Astrocyte (in vitro differentiated cells and primary cell): ENCODE measurements around the gene MIB2. TPM values are rescaled to one million over a fixed set of nuclear protein-coding genes. Genes with fewer than 3 reads are reported as not detected.
"Not testable (repeated sequence)": the region's sequence is repeated elsewhere in the genome, so short reads cannot be mapped to it uniquely, and the experiment has no call there.

Experiments
- DNase-seq: peaks from one replicate; pipeline ENCODE4 v3.0.0-alpha.2; 2010; ENCODE audit warnings: low read depth
- FAIRE-seq: peaks from 2 replicates; lab custom pipeline; 2011; peaks lifted over from hg19 to GRCh38; lab: Jason Lieb, UNC
- H2AFZ ChIP-seq: 2 replicates; pipeline ENCODE4 v1.6.0; 2012; ENCODE audit warnings: low read depth, low read length, inconsistent platforms
- H3K27ac ChIP-seq: 2 replicates; pipeline ENCODE4 v1.5.1; 2011; ENCODE audit warnings: low read depth, low read length, inconsistent platforms
- H3K27me3 ChIP-seq: 2 replicates; pipeline ENCODE4 v1.6.0; 2011; ENCODE audit warnings: low read length, inconsistent platforms; ENCODE audit not compliant: insufficient read depth
- H3K36me3 ChIP-seq: 2 replicates; pipeline ENCODE4 v1.5.1; 2011; ENCODE audit warnings: low read length, inconsistent platforms; ENCODE audit not compliant: insufficient read depth
- H3K4me1 ChIP-seq: 2 replicates; pipeline ENCODE4 v1.5.1; 2011; ENCODE audit warnings: low read length, inconsistent platforms; ENCODE audit not compliant: insufficient read depth
- H3K4me2 ChIP-seq: 2 replicates; pipeline ENCODE4 v1.6.0; 2012; ENCODE audit warnings: low read length, inconsistent platforms
- H3K4me3 ChIP-seq: 2 replicates; pipeline ENCODE4 v1.5.1; 2011; ENCODE audit warnings: low read depth, mild to moderate bottlenecking, low read length, inconsistent platforms; ENCODE audit not compliant: insufficient read depth
- H3K79me2 ChIP-seq: 2 replicates; pipeline ENCODE4 v1.6.0; 2012; ENCODE audit warnings: mild to moderate bottlenecking, low read length, inconsistent platforms; ENCODE audit not compliant: insufficient read depth
- H3K9ac ChIP-seq: 2 replicates; pipeline ENCODE4 v1.6.0; 2012; ENCODE audit warnings: mild to moderate bottlenecking, low read length, inconsistent platforms
- H3K9me3 ChIP-seq: 2 replicates; pipeline ENCODE4 v1.5.1; 2012; ENCODE audit warnings: low read depth, mild to moderate bottlenecking, low read length, inconsistent platforms; ENCODE audit not compliant: insufficient read depth
- H4K20me1 ChIP-seq: 2 replicates; pipeline ENCODE4 v1.6.0; 2012; ENCODE audit warnings: low read length, inconsistent platforms; ENCODE audit not compliant: insufficient read depth
- H3K27ac Mint-ChIP-seq: one replicate; pipeline ENCODE4 v1.8.0; 2021; ENCODE audit warnings: mild to moderate bottlenecking, mixed read lengths; ENCODE audit not compliant: unreplicated experiment
- H3K27me3 Mint-ChIP-seq: one replicate; pipeline ENCODE4 v1.8.0; 2021; ENCODE audit warnings: low read depth, mixed read lengths; ENCODE audit not compliant: unreplicated experiment
- H3K36me3 Mint-ChIP-seq: one replicate; pipeline ENCODE4 v1.8.0; 2021; ENCODE audit warnings: low read depth, mixed read lengths; ENCODE audit not compliant: unreplicated experiment
- H3K4me1 Mint-ChIP-seq: one replicate; pipeline ENCODE4 v1.8.0; 2021; ENCODE audit warnings: low read depth, mixed read lengths; ENCODE audit not compliant: unreplicated experiment
- H3K4me3 Mint-ChIP-seq: one replicate; pipeline ENCODE4 v1.8.0; 2021; ENCODE audit warnings: mild to moderate bottlenecking, moderate library complexity, mixed read lengths; ENCODE audit not compliant: unreplicated experiment
- H3K9me3 Mint-ChIP-seq: one replicate; pipeline ENCODE4 v1.8.0; 2021; ENCODE audit warnings: mild to moderate bottlenecking, mixed read lengths; ENCODE audit not compliant: unreplicated experiment
- CTCF ChIP-seq: IDR thresholded peaks from 2 replicates; pipeline ENCODE4 v1.5.1; 2011; ENCODE audit warnings: low read depth, mild to moderate bottlenecking, inconsistent platforms, low read length, moderate library complexity; ENCODE audit not compliant: insufficient read depth
- EZH2 ChIP-seq: IDR thresholded peaks from 2 replicates; pipeline ENCODE4 v1.6.1; 2012; ENCODE audit warnings: mild to moderate bottlenecking, low read length, inconsistent platforms; ENCODE audit not compliant: insufficient read depth
- total RNA-seq: library from RNA; stranded (reverse); gene quantifications from 2 replicates; pipeline ENCODE4 v1.2.1, GENCODE V29; 2021

The MIB2 gene
- total RNA-seq, 1 donor from 2014 or later: 80.1 TPM

- peaks cover 7% of the 10 kb centered on the region for H3K36me3 ChIP-seq
- no peak overlapping the region for H2AFZ ChIP-seq
- Mint-ChIP-seq H3K27me3 (no peaks in the 10 kb centered on the region), H3K27ac (no peak overlapping the region), H3K4me3 (no peak overlapping the region), H3K36me3 (peaks cover 5% of the 10 kb centered on the region), H3K9me3 (no peaks in the 10 kb centered on the region), H3K4me1 (no peaks in the 10 kb centered on the region)
- FAIRE-seq: no peak
- H3K4me3 ChIP-seq: no peak overlapping the region
- no peaks in the 10 kb centered on the region for H3K9me3 ChIP-seq
- DNase-seq: no peak
- H4K20me1 ChIP-seq: no peaks in the 10 kb centered on the region
- H3K4me1 ChIP-seq: no peaks in the 10 kb centered on the region
- H3K9ac ChIP-seq: no peak overlapping the region
- no peak overlapping the region for H3K4me2 ChIP-seq
- no peak overlapping the region for H3K27ac ChIP-seq
- H3K27me3 ChIP-seq: no peaks in the 10 kb centered on the region
- no peak for TF ChIP-seq EZH2
- no peak for TF ChIP-seq CTCF
- H3K79me2 ChIP-seq: no peaks in the 10 kb centered on the region
These were observed 56.2 kb downstream of the MIB2 start for GRCh38 chr1:1671365-1672119.

- TF ChIP-seq CTCF (no peak), EZH2 (no peak)
- no peaks in the 10 kb centered on the region for H3K4me1 Mint-ChIP-seq
- Histone ChIP-seq H3K9ac (no peak overlapping the region), H3K4me3 (no peak overlapping the region), H4K20me1 (no peaks in the 10 kb centered on the region), H2AFZ (no peak overlapping the region), H3K27ac (no peak overlapping the region), H3K4me1 (no peaks in the 10 kb centered on the region), H3K27me3 (no peaks in the 10 kb centered on the region), H3K9me3 (no peaks in the 10 kb centered on the region), H3K36me3 (peaks cover 7% of the 10 kb centered on the region), H3K79me2 (no peaks in the 10 kb centered on the region), H3K4me2 (no peak overlapping the region)
- no peak overlapping the region for H3K4me3 Mint-ChIP-seq
- H3K9me3 Mint-ChIP-seq: no peaks in the 10 kb centered on the region
- DNase-seq: no peak
- FAIRE-seq: no peak
- no peaks in the 10 kb centered on the region for H3K27me3 Mint-ChIP-seq
- H3K27ac Mint-ChIP-seq: no peak overlapping the region
- peaks cover 5% of the 10 kb centered on the region for H3K36me3 Mint-ChIP-seq
These were observed 57.1 kb downstream of the MIB2 start for GRCh38 chr1:1672181-1672965.

GRCh38 chr1:1674806-1675205, 59.5 kb downstream of the MIB2 start:
- FAIRE-seq, H3K4me1 ChIP-seq, DNase-seq, H3K36me3 ChIP-seq, H3K4me1 Mint-ChIP-seq, H3K9ac ChIP-seq, H3K27ac Mint-ChIP-seq, H3K36me3 Mint-ChIP-seq, H3K27ac ChIP-seq, H3K4me2 ChIP-seq, H3K4me3 ChIP-seq, H3K27me3 ChIP-seq, H3K4me3 Mint-ChIP-seq, H3K27me3 Mint-ChIP-seq, H3K9me3 ChIP-seq, H3K9me3 Mint-ChIP-seq, H2AFZ ChIP-seq: not testable (repeated sequence)
- H3K79me2 ChIP-seq: peaks cover 23% of the 10 kb centered on the region
- peaks cover 21% of the 10 kb centered on the region for H4K20me1 ChIP-seq

GRCh38 chr1:1675218-1675617, 59.9 kb downstream of the MIB2 start:
- not testable (repeated sequence) for H3K36me3 Mint-ChIP-seq, DNase-seq, H3K4me3 Mint-ChIP-seq, H3K4me2 ChIP-seq, H2AFZ ChIP-seq, FAIRE-seq, H3K36me3 ChIP-seq, H3K9ac ChIP-seq, H3K9me3 ChIP-seq, H3K4me1 ChIP-seq, H3K27ac ChIP-seq, H3K9me3 Mint-ChIP-seq, H3K27me3 ChIP-seq, H3K4me3 ChIP-seq, H3K27me3 Mint-ChIP-seq, H3K4me1 Mint-ChIP-seq, H3K27ac Mint-ChIP-seq
- Histone ChIP-seq H4K20me1 (peaks cover 21% of the 10 kb centered on the region), H3K79me2 (peaks cover 27% of the 10 kb centered on the region)
